Fibroblast of skin of left biceps (primary cell): Measurements from ENCODE around the gene C1orf56.

Experiments used
- DNase-seq, 2 experiments: peaks; one replicate each; pipeline ENCODE4 v3.0.0-alpha.2; 2013; ENCODE audit warnings: low read depth in 2 of 2

The C1orf56 gene, protein sequence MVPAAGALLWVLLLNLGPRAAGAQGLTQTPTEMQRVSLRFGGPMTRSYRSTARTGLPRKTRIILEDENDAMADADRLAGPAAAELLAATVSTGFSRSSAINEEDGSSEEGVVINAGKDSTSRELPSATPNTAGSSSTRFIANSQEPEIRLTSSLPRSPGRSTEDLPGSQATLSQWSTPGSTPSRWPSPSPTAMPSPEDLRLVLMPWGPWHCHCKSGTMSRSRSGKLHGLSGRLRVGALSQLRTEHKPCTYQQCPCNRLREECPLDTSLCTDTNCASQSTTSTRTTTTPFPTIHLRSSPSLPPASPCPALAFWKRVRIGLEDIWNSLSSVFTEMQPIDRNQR

DNA sequence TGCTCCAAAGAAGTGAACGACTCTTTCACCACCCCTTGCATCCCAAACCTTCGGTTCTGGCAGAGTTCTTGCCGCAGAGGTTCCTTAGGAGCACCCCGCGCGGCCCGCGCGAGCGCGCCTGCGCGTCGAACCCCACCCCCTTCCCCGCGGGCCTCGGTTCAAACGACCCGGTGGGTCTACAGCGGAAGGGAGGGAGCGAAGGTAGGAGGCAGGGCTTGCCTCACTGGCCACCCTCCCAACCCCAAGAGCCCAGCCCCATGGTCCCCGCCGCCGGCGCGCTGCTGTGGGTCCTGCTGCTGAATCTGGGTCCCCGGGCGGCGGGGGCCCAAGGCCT is at the start of gene C1orf56:
Gene C1orf56, plus strand, starts transcription at position 161 of the 334 bp plus-strand sequence. Its CDS starts 97 bp downstream, at position 258.
- peak in 1 of 2 experiments; percentile 22 for DNase-seq

GRCh38 chr1:150997949-150998348 is 49.6 kb upstream of the C1orf56 start:
- DNase-seq: no peak

- DNase-seq: no peak
Observed at GRCh38 chr1:150999051-150999674, 48.4 kb upstream of the C1orf56 start.

- no peak for DNase-seq
Observed at GRCh38 chr1:150999926-151000325, 47.6 kb upstream of the C1orf56 start.

DNA sequence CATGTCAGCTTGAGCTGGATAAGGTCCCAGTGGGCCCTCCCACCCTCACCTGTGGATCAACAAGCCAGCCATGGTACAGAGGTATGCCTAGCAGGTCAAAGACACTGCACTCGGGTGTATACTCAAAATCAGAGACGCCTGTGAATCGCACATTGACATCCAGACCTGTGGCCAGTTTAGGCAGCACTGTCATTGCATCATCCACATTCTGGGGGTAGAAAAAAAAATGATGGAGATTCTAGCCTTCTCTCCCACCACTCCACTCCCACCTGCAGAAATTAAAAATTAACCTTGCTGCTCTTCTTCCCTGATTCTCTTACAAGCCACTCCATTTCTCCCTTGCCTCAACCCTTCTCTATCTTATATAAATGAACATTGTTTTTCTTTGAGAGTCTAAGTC is 47.1 kb upstream of the C1orf56 start:
- no peak for DNase-seq

- no peak for DNase-seq
Observed at GRCh38 chr1:151001602-151002001, 45.9 kb upstream of the C1orf56 start.

DNA sequence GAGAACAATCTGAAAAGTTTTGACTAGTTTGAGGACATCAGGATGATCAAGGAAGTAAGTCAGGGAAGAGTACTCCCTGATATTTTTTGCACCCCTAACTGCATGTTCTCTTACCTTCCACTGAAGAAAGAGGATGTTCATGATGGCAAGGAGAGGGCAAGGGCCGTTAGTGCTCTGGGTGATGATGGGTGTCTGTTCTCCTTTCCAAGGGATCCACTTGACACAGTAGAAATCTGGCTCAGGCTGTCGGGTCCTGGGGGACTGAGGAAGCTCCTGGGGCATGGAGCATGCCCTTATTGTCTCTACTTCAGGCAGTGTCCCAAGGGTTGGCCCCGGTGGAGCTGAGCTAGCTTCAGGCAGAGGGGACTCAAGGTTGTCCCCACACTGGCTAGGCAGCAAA is 45.5 kb upstream of the C1orf56 start:
- no peak for DNase-seq

GRCh38 chr1:151002611-151003010 is 44.9 kb upstream of the C1orf56 start:
- no peak for DNase-seq

DNA sequence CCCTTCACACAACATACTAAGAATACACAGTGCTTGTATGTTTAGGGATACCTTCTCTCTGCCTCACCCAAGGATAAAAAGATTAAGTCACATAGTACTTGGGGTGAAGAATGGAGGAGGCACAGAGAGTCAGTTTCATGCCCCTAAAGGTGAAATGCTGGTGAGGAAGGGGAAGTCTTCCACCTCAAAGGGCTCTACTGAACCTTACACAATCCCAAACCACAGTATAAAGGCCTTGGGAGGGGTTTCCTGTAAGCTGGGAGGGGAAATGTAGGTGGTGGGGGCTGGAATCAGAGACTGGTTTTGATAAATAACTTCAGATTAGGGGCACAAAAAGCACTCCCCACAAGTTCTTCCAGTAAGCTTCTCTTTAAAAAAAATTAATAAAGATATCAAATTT is 44.4 kb upstream of the C1orf56 start:
- DNase-seq: no peak

DNA sequence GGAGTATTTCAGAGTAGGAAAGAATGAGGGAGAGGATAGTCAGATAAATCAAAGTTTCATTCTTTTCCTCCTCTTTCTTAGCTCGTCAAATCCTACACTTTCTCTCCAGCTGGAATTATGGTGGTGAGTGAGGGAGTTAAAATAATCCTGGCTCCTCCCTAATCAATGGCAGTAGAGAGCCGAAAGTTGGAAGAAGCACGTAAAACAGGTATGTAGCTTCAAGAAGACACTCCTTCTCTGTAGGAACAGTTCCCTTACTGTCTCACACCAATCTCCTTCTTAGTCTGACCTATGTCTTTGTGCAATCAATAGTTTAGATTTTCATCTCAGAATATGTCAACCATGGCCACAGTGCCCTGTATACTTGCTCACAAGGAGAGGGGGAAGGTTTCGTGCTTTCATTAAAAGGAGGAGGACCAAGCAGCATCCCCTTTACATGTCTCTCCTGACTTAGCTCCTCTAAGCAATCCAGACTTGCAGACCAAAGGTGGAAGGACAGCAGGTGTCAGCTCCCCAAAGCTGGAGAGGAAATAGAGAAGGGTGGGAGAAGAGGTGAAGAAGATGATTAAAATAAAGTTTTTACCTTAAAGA is 41.7 kb upstream of the C1orf56 start:
- DNase-seq: no peak

GRCh38 chr1:151006327-151007052 is 41.1 kb upstream of the C1orf56 start, which contains the start of gene MINDY1:
Gene MINDY1 (minus strand): TSS chr1:151006902. CDS start chr1:151002617, 4,285 bp downstream.
- DNase-seq: peak; percentile 40 to 50

- no peak for DNase-seq
Observed at GRCh38 chr1:151007853-151008243, 39.7 kb upstream of the C1orf56 start.

GRCh38 chr1:151008244-151009205 is 39.0 kb upstream of the C1orf56 start, which contains the start of gene PRUNE1:
Gene PRUNE1 (plus strand): TSS chr1:151008449. CDS start chr1:151008633, 184 bp downstream.
- DNase-seq: peak; percentile 84

- peak in 1 of 2 experiments; percentile 13 for DNase-seq
Observed at GRCh38 chr1:151009206-151009587, 38.4 kb upstream of the C1orf56 start.

DNA sequence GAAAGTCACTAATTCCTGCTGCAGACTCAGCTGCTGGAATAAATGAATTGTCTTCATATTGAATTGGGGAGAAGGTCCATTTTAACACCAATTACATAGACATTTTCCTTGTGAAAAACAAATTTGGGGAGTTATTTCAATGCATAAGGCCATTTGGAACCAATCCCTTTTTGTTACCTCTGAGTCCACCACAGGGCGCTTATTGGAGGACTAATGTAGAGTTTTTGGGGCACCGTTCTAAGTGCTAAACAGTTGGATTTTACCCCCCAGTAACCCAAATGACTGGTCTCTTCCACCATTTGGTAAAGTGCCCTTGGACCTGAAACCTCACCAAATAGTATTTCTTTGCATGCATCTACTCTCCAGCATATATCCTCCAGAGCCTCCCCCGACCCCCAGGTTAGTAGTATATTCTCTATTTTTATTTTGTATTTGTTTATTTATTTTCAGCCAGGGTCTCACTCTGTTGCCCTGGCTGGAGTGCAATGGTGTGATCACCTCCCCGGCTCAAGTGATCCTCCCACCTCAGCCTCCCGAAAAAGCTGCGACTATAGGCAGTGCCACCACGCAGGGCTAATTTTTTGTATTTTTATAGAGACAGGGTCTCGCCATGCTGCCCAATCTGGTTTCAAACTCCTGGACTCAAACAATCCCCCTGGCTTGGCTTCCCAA is 37.7 kb upstream of the C1orf56 start:
- DNase-seq: no peak

GRCh38 chr1:151010346-151010726 is 37.2 kb upstream of the C1orf56 start:
- DNase-seq: no peak

DNA sequence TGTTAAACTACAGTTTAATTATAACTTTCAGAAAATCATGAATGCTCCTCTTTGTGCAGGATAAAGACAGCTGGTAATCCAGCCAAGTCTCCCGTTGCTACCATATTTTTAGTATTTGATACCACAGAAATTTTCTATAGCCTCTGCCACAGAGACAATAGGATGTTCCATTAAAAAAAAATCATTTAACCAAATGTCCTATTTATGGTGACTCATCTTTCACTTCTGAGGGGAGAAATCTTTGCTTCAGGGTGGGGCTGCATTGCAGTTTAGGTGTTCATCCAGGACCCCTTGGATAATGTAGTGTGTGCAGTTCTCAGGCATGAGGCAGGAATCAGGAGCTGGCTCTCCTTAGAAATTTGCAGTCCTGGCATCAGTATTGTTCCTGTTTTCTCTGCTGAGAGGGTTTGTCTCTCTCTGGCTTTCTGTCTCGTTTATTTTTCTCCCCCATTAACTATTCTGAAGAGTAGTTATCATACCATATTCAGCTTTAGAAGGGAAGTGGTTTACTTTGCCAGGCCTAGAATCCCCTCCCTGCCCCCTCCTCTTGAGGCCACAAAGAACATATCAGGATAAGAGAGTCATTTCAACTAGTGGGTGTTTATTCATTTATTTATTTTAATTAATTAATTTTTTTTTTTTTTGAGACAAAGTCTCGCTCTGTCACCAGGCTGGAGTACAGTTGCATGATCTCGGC is 36.2 kb upstream of the C1orf56 start:
- DNase-seq: no peak

- DNase-seq: no peak
Observed at GRCh38 chr1:151012684-151013471, 34.7 kb upstream of the C1orf56 start.

GRCh38 chr1:151013518-151013917 is 34.0 kb upstream of the C1orf56 start:
- DNase-seq: no peak
